ENCODE measurements around the gene MESP2. TPM values are rescaled to one million over a fixed set of nuclear protein-coding genes. Genes with fewer than 3 reads are reported as not detected.

The MESP2 gene
- total and polyA plus RNA-seq, 2 of the 8 experiments (the other 6 are each of a cell fraction or from before 2014, with no cell fraction given), result 0.35 to 0.80 TPM

- H3K27me3 ChIP-seq (replicated peaks in 1 of 4; ENCODE audit: control insufficient read depth in 3 of 4, extremely low read depth in 1 of 4, insufficient read depth in 3 of 4, low read length in 3 of 4), result no peaks in the 10 kb centered on the region; a peak in 1 of 7 replicates
- no peak overlapping the region for H3K14ac ChIP-seq (ENCODE audit: insufficient read length)
- no peaks in the 10 kb centered on the region for H3K36me3 ChIP-seq (ENCODE audit: control insufficient read depth in 2 of 4, insufficient read depth in 4 of 4, low read length in 3 of 4)
- no peaks in the 10 kb centered on the region for H3K79me1 ChIP-seq (ENCODE audit: low read depth, low read length)
- CTCF ChIA-PET (ENCODE audit: partially characterized antibody), result interaction anchor here (2.3 kb wide), 1 partner anchor 25 kb away, joined by 7 read pairs; no protein-coding TSS in a partner anchor
- no peak overlapping the region for H2AK5ac ChIP-seq (ENCODE audit: low read depth, low read length)
- 76% methylated on average over 4 of the region's 4 CpGs; no CpG with 5 or more reads in 1 of the 2 experiments for WGBS, 2 experiments (ENCODE audit: extremely low coverage in 1 of 2, insufficient coverage in 1 of 2, insufficient read length in 1 of 2, insufficient replicate concordance in 2 of 2, low coverage in 1 of 2, low lambda C conversion rate in 2 of 2, missing lambda C conversion rate in 1 of 2)
- no peak overlapping the region for H4K91ac ChIP-seq (replicated peaks; ENCODE audit: insufficient read length, low read length)
- H2BK5ac ChIP-seq (ENCODE audit: low read depth, low read length), result no peak overlapping the region
- H4K5ac ChIP-seq (ENCODE audit: insufficient read length, low read depth, low read length), result no peak overlapping the region
- FAIRE-seq (no peak), DNase-seq (ENCODE audit: low read depth in 1 of 2, low spot score in 2 of 2) (no peak)
- no peak overlapping the region for H3K9ac ChIP-seq (replicated peaks in 1 of 4; ENCODE audit: extremely low read depth in 1 of 4, low read depth in 3 of 4, low read length in 3 of 4)
- no peak overlapping the region for H4K8ac ChIP-seq (ENCODE audit: extremely low read depth, insufficient read depth, low read length)
- H3K4me3 ChIP-seq (ENCODE audit: extremely low read depth in 1 of 4, insufficient read depth in 2 of 4, low read depth in 3 of 4, low read length in 4 of 4), result no peak overlapping the region
- no peak overlapping the region for H2AFZ ChIP-seq (ENCODE audit: low read length)
- no peak overlapping the region for H3K27ac ChIP-seq (ENCODE audit: low read depth, low read length)
- H2BK15ac ChIP-seq (ENCODE audit: low read length), result no peak overlapping the region
- H3K4ac ChIP-seq (replicated peaks; ENCODE audit: insufficient read length, low read depth, low read length), result no peak overlapping the region
- H3K56ac ChIP-seq (replicated peaks; ENCODE audit: insufficient read length, low read depth, low read length), result no peak overlapping the region
- H3K4me1 ChIP-seq (replicated peaks in 1 of 4; ENCODE audit: control insufficient read depth in 3 of 4, insufficient read depth in 4 of 4, low read length in 3 of 4), result no peaks in the 10 kb centered on the region; a peak in 2 of 7 replicates
- TF ChIP-seq PHF8 (conservative IDR thresholded peaks at IDR 0.05; ENCODE audit: low read depth, low read length) (no peak), RAD21 (IDR thresholded peaks at IDR 0.05 in 1 of 2, conservative IDR thresholded peaks at IDR 0.05 in 1 of 2; ENCODE audit: low read depth in 2 of 2, low read length in 2 of 2) (no peak), SIRT6 (IDR thresholded peaks at IDR 0.05; ENCODE audit: low read length) (no peak), CREB1 (IDR thresholded peaks at IDR 0.05) (no peak), RFX5 (IDR thresholded peaks at IDR 0.05; ENCODE audit: borderline replicate concordance, low read depth, low read length) (no peak), EGR1 (IDR thresholded peaks at IDR 0.05; ENCODE audit: borderline replicate concordance, low read depth, low read length) (no peak), NRF1 (IDR thresholded peaks at IDR 0.05; ENCODE audit: low read depth, low read length) (no peak), RBBP5 (IDR thresholded peaks at IDR 0.05; ENCODE audit: borderline replicate concordance, low read depth, low read length) (no peak)
- H3K79me2 ChIP-seq (ENCODE audit: control insufficient read depth in 1 of 2, insufficient read depth in 2 of 2, low read length in 2 of 2), result no peaks in the 10 kb centered on the region
- no peaks in the 10 kb centered on the region for H4K20me1 ChIP-seq (replicated peaks in 1 of 2; ENCODE audit: control insufficient read depth in 1 of 2, insufficient read depth in 2 of 2, low read length in 2 of 2)
- H2BK12ac ChIP-seq (ENCODE audit: low read depth, low read length), result no peak overlapping the region
- no peak overlapping the region for H2BK20ac ChIP-seq (ENCODE audit: low read length)
- H3K23me2 ChIP-seq (ENCODE audit: low read depth, low read length), result no peaks in the 10 kb centered on the region
- no peaks in the 10 kb centered on the region for H3K9me3 ChIP-seq (ENCODE audit: insufficient read depth in 2 of 2, low read depth in 1 of 2, low read length in 1 of 2)
- H3K4me2 ChIP-seq (ENCODE audit: insufficient read depth in 1 of 2, low read depth in 2 of 2, low read length in 2 of 2), result no peak overlapping the region
- H3K18ac ChIP-seq (ENCODE audit: extremely low read depth, low read length), result no peak overlapping the region
- H2BK120ac ChIP-seq (replicated peaks; ENCODE audit: low read depth, low read length), result no peak overlapping the region
- POLR2A ChIA-PET (ENCODE audit: partially characterized antibody), result no interaction called here
- no peak overlapping the region for H3K23ac ChIP-seq (ENCODE audit: insufficient read length)
These were observed 40.4 kb upstream of the MESP2 start for GRCh38 chr15:89735773-89736172.
